Measurements from ENCODE around the gene GMPR.

GRCh38 chr6:16311763-16312162, 73.4 kb downstream of the GMPR start:
- TF ChIP-seq CTCF (optimal IDR thresholded peaks at IDR 0.05 in 1 of 3, IDR thresholded peaks at IDR 0.05 in 1 of 3, conservative IDR thresholded peaks at IDR 0.05 in 1 of 3; ENCODE audit: extremely low read depth in 1 of 3, insufficient read depth in 2 of 3, low read length in 3 of 3): no peak
- no peak for TF ChIP-seq EZH2 (IDR thresholded peaks at IDR 0.05; ENCODE audit: low read length)

Data from keratinocyte (primary cell).